Fibroblast of the conjunctiva (primary cell): ENCODE results near the gene EVC2.

Experiments
- DNase-seq: peaks from one replicate; pipeline ENCODE4 v3.0.0-alpha.2; 2010; ENCODE audit warnings: low read depth

Gene EVC2

DNA sequence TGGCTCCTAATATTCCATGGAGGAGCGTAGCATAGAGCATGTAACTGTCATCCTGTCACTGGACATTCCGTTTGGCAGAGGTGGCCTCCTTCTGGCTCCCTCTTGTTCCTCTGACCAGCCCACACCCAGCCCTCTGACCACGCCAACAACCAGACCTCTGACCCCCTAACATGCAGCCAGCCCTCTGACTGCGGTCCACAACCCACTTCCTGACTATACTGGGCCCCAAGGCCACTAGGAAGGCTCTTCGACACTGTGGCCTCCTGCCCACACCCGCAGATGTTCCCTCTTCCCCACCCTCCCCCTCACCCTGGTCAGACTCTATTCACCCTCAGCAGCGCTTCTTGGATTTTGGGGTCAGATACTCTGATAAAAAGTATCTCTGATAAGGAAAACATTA lies 141.4 kb downstream of the EVC2 start:
- no peak for DNase-seq

DNA sequence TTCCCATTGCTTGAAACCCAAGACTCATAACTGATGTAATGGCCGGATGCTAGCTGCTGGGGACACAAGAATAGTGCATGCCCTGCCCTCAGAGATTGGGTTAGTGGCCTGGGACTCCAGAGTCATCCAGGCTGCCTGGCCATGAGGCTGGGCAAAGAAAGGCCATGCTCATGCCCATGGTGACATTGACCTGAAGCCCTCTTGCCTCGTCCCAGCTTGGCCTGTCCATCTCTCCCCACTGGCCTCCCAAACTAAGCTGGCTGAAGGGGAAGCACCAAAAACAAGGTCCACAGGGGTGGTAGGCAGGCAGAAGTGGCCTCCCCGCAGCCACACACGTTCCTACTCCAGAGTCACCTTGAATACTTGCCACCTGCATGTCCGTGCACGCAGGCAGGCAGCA lies 141.8 kb downstream of the EVC2 start:
- DNase-seq: no peak

DNA sequence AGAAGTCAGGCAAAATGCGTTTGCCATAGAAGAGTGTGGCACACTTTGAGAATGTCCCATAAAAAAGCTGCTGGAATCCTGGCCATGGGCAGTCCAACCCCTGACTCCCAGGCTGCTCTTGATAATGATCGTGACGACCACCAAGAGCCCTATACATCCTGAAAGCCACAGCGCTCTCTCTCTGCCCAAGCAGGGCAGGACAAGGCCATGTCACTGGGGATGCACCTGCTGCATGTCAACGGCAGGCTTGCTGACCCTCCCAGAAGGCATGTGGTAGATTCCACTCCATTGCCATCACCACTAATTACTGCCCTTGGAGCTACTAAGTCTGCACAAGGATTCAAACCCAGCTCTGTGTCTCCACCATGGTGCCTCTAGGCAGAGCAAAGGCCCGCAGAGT lies 144.5 kb downstream of the EVC2 start:
- DNase-seq: no peak

DNA sequence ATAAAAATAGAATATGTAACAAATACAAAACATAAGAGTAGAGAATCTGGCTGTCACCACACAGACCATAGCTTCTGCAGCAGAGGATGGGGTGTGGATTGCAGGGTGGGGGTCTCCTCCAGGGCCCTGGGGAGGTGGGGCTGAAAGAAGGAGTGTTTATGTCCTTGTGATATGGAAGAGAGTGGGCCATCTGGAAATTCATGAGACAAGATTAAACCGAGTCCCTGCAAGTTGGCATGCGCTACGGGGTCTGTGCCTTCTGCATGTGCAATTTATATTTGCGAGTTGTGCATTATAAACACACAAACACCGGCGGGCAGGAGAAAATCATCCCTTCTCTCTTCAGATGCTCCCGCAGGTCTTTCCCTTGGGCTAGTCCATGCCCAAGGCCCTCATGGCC lies 145.9 kb downstream of the EVC2 start:
- DNase-seq: no peak

DNA sequence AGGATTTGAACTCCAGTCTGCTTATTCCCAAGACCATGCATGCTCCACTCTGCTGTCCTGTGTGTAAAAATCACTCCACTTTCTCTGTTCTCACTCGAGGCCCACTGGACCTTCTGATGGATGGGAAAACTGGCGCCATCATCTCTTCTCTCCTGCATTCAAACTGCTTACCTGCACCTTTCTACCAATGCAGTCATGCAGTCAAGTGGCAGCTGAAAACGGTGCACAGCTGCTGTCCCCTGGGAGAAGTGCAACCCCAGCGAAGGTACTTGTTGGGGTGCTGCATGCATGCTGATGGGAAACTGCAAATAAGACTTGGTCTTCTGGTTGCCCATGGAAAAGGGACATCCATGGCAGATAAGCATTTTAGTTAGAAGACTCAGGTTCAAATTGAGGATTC lies 147.1 kb downstream of the EVC2 start:
- no peak for DNase-seq

DNA sequence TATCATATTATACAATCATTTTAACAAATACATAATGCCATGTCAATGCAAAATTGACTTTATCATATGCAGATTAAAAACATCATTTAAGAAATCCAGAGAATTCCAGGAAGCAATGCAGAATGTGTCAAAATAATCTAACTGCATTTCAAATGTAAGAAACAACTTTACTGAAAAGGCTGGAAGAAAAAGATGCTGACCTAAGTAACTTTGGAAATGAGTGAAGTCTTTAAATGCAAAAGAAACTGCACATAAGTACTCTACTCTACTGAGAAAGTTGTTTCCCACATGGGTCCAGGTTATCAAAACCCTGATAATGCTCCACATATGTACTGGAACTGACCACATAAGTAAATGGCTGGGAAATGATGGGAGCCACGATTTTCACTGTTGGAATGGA lies 149.9 kb downstream of the EVC2 start:
- no peak for DNase-seq

DNA sequence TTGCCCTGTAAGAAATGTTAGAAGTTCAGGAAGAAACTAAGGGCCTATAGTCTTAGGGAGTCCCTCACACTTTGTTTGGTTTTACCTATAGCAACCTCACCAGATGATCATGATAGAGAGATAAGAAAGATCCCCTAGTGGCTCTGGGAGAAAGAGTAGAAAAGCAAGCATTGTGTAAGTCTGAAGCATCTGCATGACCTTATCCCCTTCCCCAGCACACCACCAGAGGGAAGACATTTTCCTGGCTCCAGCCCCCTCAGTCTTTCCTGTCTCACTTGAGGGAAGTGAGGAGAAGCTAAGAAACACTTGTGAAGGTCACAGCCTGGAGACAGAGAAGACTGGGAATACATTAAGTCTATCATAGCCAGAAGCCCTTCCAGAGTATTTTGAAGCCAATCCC lies 154.0 kb downstream of the EVC2 start:
- DNase-seq: no peak

DNA sequence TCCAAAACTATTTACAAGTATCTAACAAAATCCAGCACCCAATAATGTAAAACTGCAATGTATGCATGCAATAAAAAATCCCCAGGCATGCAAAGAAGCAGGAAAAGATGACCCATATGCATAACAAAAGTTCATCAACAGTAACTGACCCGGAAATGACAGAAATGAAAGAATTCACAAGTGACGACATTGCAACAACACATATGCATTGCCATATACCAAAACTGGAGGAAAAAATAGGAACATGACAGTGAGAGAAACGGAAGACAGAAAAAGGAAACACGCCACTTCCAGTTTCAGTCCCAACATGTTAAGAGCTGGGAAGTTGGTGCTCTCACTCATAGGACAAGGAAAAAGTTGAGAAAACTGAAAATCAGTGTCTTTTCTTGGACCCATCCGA lies 154.6 kb downstream of the EVC2 start:
- DNase-seq: no peak

DNA sequence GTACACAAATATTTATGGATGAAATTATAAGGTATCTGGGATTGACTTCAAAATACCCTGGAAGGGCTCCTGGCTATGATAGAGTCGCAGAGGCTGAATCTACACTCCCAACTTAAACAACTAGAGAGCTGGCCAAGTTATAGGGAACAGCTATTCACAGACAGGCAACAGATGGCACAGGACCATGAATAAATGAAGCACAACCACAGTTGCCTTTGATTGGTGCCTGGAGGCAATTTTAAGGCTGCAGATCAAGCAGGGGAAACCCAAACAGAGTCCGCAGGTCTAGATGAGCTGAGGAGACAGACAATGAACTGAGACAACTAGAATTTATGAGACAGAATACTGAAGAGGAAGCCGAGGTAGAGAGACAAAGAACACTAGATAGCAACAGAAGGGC lies 155.9 kb downstream of the EVC2 start:
- DNase-seq: no peak

DNA sequence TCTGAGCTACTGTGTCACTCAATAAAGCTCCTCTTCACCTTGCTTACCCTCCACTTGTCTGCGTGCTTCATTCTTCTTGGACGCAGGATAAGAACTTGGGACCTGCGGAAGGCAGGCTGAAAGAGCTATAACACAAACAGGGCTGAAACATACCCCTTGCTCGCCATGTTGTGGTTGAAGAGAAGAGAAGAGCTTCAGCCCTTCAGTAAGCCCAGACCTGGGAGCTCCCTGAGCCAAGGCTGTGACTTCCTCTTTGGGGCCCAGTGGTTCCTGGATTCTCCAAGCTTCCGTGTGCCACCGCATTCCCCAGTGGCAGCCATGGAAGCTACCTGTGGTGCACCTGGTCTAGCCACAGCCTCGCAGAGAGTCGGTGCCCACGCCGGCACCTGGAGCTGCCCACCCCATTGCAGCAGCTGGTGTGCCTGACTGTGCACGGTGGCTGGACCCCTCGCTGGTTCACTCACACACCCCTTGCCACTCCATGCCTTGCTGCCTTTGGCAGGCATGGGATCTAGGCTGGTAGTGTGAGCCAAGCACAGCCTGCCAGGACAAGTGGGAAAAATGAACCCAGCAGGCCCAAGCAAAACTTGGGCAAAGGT lies 160.6 kb downstream of the EVC2 start:
- no peak for DNase-seq

DNA sequence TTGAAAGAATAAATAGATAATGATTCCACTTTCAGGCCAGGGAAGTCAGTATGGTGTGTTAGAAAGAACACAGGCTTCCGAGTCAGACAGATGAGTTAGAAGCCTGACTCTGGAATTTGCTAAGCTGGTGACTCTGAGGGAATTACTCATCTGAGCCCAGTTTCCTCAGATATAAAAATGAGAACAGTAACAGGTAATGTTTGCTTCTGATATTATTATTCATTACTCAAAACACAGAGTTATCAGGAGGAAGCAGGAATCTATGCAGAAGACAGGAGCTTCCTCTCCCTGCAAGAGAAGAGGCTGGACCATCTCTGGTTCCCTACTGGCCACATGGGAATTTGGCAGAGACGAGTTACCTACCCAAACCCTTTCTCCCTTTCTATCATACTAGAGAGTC lies 163.1 kb downstream of the EVC2 start:
- no peak for DNase-seq

DNA sequence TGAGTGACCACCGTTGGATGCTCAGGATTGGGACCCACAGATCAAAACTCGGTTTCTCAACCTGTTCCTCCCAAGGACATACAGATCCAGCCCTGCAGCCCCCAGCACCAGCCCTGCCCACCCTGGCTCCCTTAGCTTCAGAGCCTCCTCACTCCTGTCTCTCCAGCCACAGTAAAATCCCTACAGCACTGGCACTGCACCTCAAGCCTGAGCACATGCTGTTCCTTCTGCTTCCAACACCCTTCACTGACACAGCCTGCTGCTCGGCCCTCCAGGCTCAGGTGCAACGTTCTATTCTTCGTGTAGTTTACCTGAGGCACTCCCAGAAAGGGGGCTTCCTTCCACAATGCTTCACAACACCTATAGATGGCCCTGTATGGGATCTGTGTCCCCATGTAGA lies 163.6 kb downstream of the EVC2 start:
- DNase-seq: no peak

DNA sequence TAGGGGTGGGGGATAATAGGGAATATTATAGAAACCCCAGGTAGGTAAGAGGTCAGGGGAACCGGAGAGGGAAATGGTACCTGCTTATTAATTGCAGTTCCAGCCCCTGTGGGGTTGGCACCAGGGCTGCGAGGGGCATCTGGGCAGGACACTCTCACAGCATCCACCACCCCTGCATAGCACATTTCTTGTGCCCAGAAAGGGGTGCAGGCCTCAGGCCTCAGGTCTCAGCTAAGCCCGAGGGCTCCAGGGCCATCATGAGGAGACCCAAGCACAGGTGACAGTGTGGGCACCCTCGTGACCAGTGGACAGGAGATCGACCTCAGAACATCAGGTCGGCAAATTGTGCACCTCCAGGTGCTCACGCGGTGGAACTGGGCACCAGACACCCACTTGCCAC lies 164.7 kb downstream of the EVC2 start:
- no peak for DNase-seq

DNA sequence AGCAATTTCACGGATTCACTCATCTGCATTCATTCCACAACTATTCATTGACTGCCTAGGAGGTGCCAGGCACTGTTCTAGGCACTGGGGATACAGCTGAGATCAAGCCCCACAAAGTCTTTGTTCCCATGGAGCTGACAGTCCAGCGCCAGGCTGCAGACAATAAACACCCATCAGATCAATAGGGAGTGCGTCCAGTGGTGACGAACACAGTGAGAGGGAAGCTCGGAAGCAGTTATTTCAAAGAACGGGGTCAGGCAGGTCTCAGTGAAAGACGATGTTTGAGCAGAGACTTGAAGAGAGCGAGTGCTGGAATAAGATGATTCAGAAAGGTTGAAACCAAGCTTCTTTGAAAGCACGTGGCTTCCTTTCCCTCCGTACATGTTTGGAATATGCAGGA lies 167.2 kb downstream of the EVC2 start:
- no peak for DNase-seq

DNA sequence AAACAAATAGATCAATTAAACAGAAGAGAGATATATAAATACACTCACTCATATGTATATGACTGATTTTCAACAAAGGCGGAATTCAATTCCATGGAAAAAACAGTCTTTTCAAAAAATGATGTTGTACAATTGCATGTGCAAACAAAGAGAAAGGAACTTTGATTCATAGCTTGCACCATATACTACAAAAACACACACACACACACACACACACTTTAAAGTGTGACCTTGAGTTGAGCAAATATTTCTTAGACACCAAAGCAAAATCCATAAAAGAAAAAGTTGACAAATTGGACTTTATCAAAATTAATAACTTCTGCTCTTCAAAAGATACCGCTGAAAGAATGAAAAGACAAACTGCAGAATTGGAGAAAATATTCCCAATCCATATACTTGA lies 168.8 kb downstream of the EVC2 start:
- no peak for DNase-seq

DNA sequence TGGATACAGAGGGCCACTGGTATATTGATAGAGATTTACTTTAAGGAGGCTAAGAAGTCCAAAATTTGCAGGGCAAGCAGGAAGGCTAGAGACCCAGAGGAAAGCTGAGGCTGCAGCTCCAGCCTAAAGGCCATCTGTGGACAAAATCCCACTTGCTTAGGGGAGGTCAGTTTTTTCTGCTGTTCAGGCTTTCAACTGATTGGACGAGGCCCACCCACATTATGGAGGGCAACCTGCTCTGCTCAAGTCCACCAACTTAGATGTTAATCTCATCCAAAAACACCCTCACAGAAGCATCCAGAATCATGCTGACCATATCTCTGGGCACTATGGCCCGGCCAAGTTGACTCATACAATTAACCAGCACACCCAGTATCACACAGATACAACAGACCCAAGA lies 176.3 kb downstream of the EVC2 start:
- no peak for DNase-seq

DNA sequence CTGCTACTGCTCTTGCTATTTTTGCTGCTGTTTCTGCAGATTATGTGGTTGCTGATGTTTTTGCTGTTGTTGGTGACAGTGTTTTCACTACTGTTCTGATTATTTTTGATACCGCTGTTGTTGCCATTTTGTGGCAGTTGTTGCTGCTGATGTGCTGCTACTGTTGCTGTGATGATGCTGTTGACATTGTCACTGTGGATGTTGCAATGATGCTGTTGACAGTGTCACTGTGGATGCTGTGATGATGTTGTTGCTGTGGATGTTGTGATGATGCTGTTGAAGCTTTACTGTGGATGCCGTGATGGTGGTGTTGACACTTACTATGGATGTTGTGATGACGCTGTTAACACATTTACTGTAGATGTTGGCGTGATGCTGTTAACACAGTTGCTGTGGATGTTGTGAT lies 180.3 kb downstream of the EVC2 start:
- DNase-seq: no peak

DNA sequence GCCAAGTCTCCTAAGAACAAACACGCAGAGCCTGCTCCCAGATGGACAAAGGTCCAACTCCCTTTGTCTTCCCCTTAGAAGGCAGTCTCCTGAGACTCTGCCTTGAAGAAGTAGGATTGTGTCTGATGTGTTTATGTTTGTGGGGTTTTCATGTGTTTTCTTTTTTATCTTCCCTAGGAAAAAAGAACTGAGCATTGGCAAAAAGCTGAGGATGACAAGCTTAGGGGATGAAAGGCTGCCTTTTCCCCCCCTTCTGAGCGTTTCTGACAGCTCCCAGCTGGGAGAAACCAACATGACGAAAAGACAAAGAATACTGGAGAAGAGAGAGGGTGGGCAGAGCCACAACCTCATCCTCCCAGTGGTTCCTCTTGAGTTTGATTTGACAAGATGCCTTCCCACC lies 181.1 kb downstream of the EVC2 start:
- no peak for DNase-seq

DNA sequence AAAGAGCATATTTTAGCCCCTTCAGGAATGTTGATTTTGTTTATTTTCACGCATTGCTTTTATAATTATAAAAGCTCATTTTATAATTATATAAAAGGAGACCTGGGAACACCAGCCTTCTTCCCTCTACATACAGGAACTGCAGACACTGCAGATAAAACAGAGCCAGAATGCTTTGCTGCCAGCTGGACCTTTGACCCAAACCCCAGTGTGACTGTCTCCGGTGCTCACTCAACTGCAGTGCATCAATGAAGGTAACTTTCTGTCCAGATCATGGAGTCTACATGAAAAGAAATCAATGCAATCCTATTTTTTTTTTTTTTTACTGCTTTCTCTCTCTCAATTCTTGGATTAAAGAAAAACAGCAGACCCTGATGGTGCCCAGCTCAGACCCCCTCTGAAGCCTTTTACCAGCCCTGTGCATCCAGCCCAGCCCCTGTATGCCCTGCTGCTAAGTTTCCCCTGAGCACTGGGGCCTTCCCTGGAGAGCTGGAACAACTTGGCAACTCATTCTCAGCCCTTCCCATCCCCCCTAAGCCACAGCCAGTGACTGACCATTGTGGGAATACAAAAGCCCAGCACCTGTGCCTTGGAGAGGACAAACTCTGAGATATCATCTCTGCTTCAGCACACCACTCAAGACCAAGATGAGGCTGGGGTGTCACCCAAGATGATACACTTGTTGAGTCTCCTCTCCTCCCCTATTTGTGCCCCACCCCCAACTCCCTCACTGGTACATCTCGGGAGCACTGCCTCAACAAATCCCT lies 182.1 kb downstream of the EVC2 start:
- DNase-seq: no peak

DNA sequence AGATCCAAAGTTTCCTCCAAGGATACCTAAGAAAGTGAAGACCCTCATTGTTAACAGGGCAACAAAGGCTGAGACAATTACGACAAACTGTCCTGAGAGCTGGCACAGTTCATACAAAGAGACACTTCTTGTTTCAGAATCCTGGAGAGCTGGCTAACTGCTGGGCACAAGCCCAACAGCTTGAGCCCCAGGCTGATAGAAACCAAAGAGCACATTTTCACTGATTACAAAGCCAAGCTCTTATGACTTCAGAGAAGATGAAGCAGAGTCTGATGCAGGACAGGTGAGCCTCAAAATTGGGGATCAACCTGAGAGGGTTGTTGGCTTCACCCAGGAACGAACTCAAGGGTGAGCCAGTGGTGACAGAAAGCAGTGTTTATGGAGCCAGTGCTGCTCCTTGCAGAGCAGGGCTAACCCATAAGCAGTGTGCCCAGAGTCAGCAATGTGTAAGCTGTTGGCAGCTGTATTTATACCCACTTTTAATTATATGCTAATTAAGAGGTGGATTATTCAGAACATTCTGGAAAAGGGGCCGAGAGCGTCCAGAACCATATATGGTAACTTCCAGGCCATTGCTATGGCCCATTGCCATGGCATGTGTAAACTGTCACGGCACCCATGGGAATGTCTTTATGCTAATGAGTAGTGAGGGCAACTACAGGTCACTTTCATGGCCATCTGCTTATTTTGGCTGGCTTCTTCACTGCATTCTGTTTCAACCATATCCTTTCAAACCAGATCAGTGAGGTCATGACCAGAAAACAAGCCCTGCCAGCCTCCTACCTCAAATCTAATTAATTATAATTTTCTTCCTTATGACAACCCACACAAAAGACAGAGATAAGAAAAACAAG lies 183.7 kb downstream of the EVC2 start:
- DNase-seq: no peak

DNA sequence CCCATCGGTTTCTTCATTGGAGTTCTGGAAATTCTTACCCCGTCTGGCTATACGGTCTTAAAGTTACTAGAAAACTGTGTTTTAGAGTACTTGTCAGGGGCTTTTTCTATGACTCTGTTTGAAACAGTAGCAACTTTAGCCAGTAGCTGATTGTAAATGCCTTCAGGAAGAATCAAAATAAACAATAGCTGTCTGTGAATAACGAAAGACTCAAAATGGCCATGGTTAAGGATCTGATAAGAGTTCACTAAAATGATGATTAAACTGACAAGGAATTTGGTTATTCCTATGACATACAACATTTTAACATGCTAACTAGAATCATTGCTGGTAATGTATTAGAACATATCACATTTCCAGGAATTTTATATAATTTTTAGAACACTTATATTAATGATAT lies 191.0 kb downstream of the EVC2 start:
- DNase-seq: no peak

DNA sequence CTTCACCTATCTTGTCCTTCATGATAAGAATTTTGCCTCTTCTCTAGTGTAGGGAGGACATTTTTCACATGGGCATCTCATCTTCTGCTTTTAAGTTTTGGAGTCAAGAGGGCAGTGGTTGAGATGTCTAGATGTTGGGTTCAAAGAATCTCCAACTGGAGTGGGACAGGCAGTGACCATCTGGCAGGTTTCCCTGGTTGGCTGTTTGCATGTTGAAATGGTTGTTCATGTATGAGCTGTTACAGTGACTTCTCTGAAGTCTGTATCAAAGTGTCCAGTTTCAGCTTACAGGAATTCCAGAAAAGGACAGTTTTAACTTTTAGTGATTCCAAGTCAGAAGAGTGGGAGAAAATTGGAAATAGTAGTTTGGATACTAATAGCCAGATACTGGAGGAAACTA lies 192.7 kb downstream of the EVC2 start:
- no peak for DNase-seq
